LNCaP clone FGC (cell line): Measurements from ENCODE around the gene EEPD1.

Experiments used
- DNase-seq: peaks from one replicate; pipeline ENCODE4 v3.0.0-alpha.2; 2011; ENCODE audit warnings: low read depth
- H3K4me3 ChIP-seq: 2 replicates; pipeline ENCODE4 v1.5.1; 2011; ENCODE audit warnings: mild to moderate bottlenecking, low read depth, low read length, control low read depth
- CTCF ChIP-seq: IDR thresholded peaks from 2 replicates; pipeline ENCODE4 v1.5.1; 2012; ENCODE audit warnings: mild to moderate bottlenecking; ENCODE audit not compliant: control insufficient read depth, insufficient read depth; ENCODE audit errors: extremely low read depth

EEPD1 gene

GRCh38 chr7:36215457-36215765, 62.4 kb downstream of the EEPD1 start:
- no peak for DNase-seq
- TF ChIP-seq CTCF: no peak
- H3K4me3 ChIP-seq: no peak overlapping the region

- DNase-seq: no peak
Observed at GRCh38 chr7:36216063-36216684, 63.1 kb downstream of the EEPD1 start.

GRCh38 chr7:36217211-36217960, 64.3 kb downstream of the EEPD1 start:
- no peak overlapping the region for H3K4me3 ChIP-seq

More at GRCh38 chr7:36216063-36216684, 63.1 kb downstream of the EEPD1 start:
- no peak overlapping the region for H3K4me3 ChIP-seq
- no peak for TF ChIP-seq CTCF

GRCh38 chr7:36217961-36218284, 64.9 kb downstream of the EEPD1 start:
- no peak for TF ChIP-seq CTCF
- H3K4me3 ChIP-seq: no peak overlapping the region
- no peak for DNase-seq

More at GRCh38 chr7:36217211-36217960, 64.3 kb downstream of the EEPD1 start:
- TF ChIP-seq CTCF: no peak
- no peak for DNase-seq

- no peak for TF ChIP-seq CTCF
- H3K4me3 ChIP-seq: no peak overlapping the region
- DNase-seq: no peak
Observed at GRCh38 chr7:36219429-36219828, 66.4 kb downstream of the EEPD1 start.

- H3K4me3 ChIP-seq: no peak overlapping the region
- DNase-seq: no peak
- no peak for TF ChIP-seq CTCF
Observed at GRCh38 chr7:36223851-36224250, 70.8 kb downstream of the EEPD1 start.
